Mesenchymal stem cell (in vitro differentiated cells and primary cell): ENCODE data around the gene THEM4.
A peak's percentile ranks its signal among the peaks of the same experiment; 100 is the strongest.

Experiments used
- DNase-seq: peaks from one replicate; pipeline ENCODE4 v3.0.0-alpha.2; 2013
- H2AFZ ChIP-seq: one replicate; pipeline ENCODE4 v1.6.1; 2013; ENCODE audit warnings: low read depth, mild to moderate bottlenecking, control low read depth, inconsistent platforms, low read length, moderate library complexity
- H2AK5ac ChIP-seq: 2 replicates; pipeline ENCODE4 v1.6.1; 2013; ENCODE audit warnings: low read length, moderate library complexity, mild to moderate bottlenecking, inconsistent platforms; ENCODE audit not compliant: severe bottlenecking
- H2BK120ac ChIP-seq: one replicate; pipeline ENCODE4 v1.6.1; 2013; ENCODE audit warnings: low read depth, mild to moderate bottlenecking, inconsistent platforms, low read length, moderate library complexity
- H2BK12ac ChIP-seq, 2 experiments: one replicate each; pipeline ENCODE4 v1.6.1; 2013; ENCODE audit warnings: inconsistent platforms in 2 of 2, low read length in 2 of 2, mild to moderate bottlenecking in 2 of 2, moderate library complexity in 2 of 2, control low read depth in 1 of 2
- H2BK15ac ChIP-seq: one replicate; pipeline ENCODE4 v1.6.1; 2013; ENCODE audit warnings: mild to moderate bottlenecking, low read depth, inconsistent platforms; ENCODE audit not compliant: poor library complexity, severe bottlenecking
- H2BK5ac ChIP-seq: 2 replicates; pipeline ENCODE4 v1.6.1; 2013; ENCODE audit warnings: low read depth, mild to moderate bottlenecking, low read length, control low read depth, inconsistent platforms; ENCODE audit not compliant: poor library complexity, severe bottlenecking
- H3K14ac ChIP-seq, 2 experiments: one replicate each; pipeline ENCODE4 v1.6.1; 2013; ENCODE audit warnings: inconsistent platforms in 2 of 2, low read length in 2 of 2, control low read depth in 1 of 2, mild to moderate bottlenecking in 1 of 2, moderate library complexity in 1 of 2
- H3K18ac ChIP-seq, 2 experiments: one replicate each; pipeline ENCODE4 v1.6.1; 2013; ENCODE audit warnings: inconsistent platforms in 2 of 2, low read length in 2 of 2, control low read depth in 1 of 2, low read depth in 1 of 2, mild to moderate bottlenecking in 1 of 2
- H3K23ac ChIP-seq, 2 experiments: one replicate each; pipeline ENCODE4 v1.6.1; 2013; ENCODE audit warnings: inconsistent platforms in 2 of 2, low read length in 2 of 2, mild to moderate bottlenecking in 2 of 2, moderate library complexity in 2 of 2, control low read depth in 1 of 2
- H3K27ac ChIP-seq: 2 replicates; pipeline ENCODE4 v1.5.1; 2013; ENCODE audit warnings: mild to moderate bottlenecking, moderate library complexity, low read length, control low read depth, inconsistent platforms; ENCODE audit not compliant: poor library complexity, severe bottlenecking
- H3K27me3 ChIP-seq, 2 experiments: 2 replicates each; pipeline versions ENCODE4 v1.6.1 to v1.7.0; 2013; ENCODE audit warnings: low read length in 2 of 2, mild to moderate bottlenecking in 2 of 2, moderate library complexity in 2 of 2, control low read depth in 1 of 2, inconsistent platforms in 1 of 2; ENCODE audit not compliant: control insufficient read depth in 1 of 2, insufficient read depth in 1 of 2
- H3K36me3 ChIP-seq, 2 experiments: 2 replicates each; pipeline versions ENCODE4 v1.6.1 to v1.7.0; 2013; ENCODE audit warnings: low read length in 2 of 2, control low read depth in 1 of 2, inconsistent platforms in 1 of 2, low read depth in 1 of 2, mild to moderate bottlenecking in 1 of 2; ENCODE audit not compliant: insufficient read depth in 2 of 2, control insufficient read depth in 1 of 2
- H3K4ac ChIP-seq, 2 experiments: one replicate each; pipeline ENCODE4 v1.6.1; 2013; ENCODE audit warnings: inconsistent platforms in 2 of 2, low read length in 2 of 2, mild to moderate bottlenecking in 2 of 2, moderate library complexity in 2 of 2, control low read depth in 1 of 2, low read depth in 1 of 2
- H3K4me1 ChIP-seq: 2 replicates; pipeline ENCODE4 v1.6.1; 2013; ENCODE audit warnings: low read depth, low read length, control low read depth; ENCODE audit not compliant: control insufficient read depth, insufficient read depth
- H3K4me2 ChIP-seq: 2 replicates; pipeline ENCODE4 v1.6.1; 2013; ENCODE audit warnings: low read length, mild to moderate bottlenecking, inconsistent platforms; ENCODE audit not compliant: poor library complexity, severe bottlenecking
- H3K4me3 ChIP-seq, 2 experiments: 2 replicates each; pipeline versions ENCODE4 v1.5.1 to v1.7.0; 2013; ENCODE audit warnings: low read length in 2 of 2, mild to moderate bottlenecking in 2 of 2, control low read depth in 1 of 2, low read depth in 1 of 2; ENCODE audit not compliant: insufficient read depth in 1 of 2
- H3K79me1 ChIP-seq: replicated peaks from 2 replicates; pipeline ENCODE4 v1.6.1; 2013; ENCODE audit warnings: mild to moderate bottlenecking, control low read depth, low read length, inconsistent platforms; ENCODE audit not compliant: poor library complexity, severe bottlenecking
- H3K9ac ChIP-seq: 2 replicates; pipeline ENCODE4 v1.7.0; 2013; ENCODE audit warnings: mild to moderate bottlenecking, low read length, moderate library complexity
- H3K9me3 ChIP-seq: 2 replicates; pipeline ENCODE4 v1.7.0; 2013; ENCODE audit warnings: mild to moderate bottlenecking, low read length; ENCODE audit not compliant: control insufficient read depth
- H4K8ac ChIP-seq: one replicate; pipeline ENCODE4 v1.6.1; 2013; ENCODE audit warnings: inconsistent platforms, mild to moderate bottlenecking, low read length, moderate library complexity
- H4K91ac ChIP-seq: one replicate; pipeline ENCODE4 v1.6.1; 2013; ENCODE audit warnings: mild to moderate bottlenecking, low read length, inconsistent platforms
- WGBS: methylation state at CpG from one replicate; pipeline ENCODE4 v1.1.7; 2013; ENCODE audit warnings: mixed read lengths; 5-methylcytosine and 5-hydroxymethylcytosine counted together

The THEM4 gene

DNA sequence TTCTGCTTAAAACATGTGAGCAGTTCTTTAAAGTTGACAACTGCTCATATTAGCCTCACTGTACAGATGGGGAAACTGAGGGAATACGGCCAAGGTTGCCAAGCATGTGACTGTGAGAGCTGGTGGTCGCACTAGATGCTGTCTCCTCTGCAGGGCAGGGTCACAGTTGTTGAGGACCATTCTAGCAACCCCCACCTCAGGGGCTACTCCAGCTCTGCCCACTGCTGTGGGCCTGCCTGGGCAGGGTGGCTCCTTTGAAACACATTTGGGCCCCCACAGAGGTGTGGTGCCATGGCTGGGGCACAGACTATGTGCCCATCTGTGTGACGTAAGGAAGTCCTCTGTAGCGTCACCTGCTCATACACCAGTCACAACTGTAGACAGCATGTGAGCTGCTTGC, 56.6 kb downstream of the THEM4 start:
- Histone ChIP-seq H3K4ac (no peak overlapping the region), H3K27ac (no peak overlapping the region), H3K4me1 (no peaks in the 10 kb centered on the region), H2BK12ac (no peak overlapping the region), H3K36me3 (no peaks in the 10 kb centered on the region), H3K18ac (no peak overlapping the region), H2BK15ac (no peak overlapping the region), H3K4me3 (no peak overlapping the region), H3K4me2 (no peak overlapping the region), H2AFZ (no peak overlapping the region), H4K8ac (no peak overlapping the region), H3K23ac (no peak overlapping the region), H3K27me3 (peaks cover 38 to 47% of the 10 kb centered on the region in 2 experiments), H4K91ac (no peak overlapping the region), H2AK5ac (no peak overlapping the region), H3K9me3 (no peaks in the 10 kb centered on the region), H2BK120ac (no peak overlapping the region), H3K79me1 (no peaks in the 10 kb centered on the region), H3K14ac (peak overlapping the region in 1 of 2 experiments; percentile 51), H3K9ac (no peak overlapping the region), H2BK5ac (no peak overlapping the region)
- WGBS: 95% methylated on average over 4 of the region's 4 CpGs
- no peak for DNase-seq

DNA sequence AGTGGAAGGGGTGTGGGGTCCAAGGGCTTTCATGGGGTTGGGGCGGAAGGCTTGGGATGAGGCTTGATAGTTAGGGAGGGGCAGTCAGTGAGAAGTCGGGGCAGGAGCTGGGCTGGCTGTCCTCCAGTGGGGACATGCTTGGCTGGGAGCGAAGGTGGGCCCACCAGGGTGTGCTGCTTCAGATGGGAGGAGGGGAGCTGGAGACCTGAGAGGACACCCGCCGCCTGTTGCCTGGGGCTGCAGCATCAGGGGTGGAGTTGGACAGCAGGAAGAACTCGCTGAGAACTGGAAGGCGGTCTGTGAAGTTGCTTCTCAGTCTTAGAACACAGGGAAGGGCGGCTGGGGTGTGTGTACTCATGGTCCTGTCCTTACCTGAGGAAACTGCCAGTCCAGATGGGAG, 57.4 kb downstream of the THEM4 start:
- Histone ChIP-seq H3K18ac (no peak overlapping the region), H2BK12ac (no peak overlapping the region), H3K4me2 (no peak overlapping the region), H4K91ac (no peak overlapping the region), H3K9ac (no peak overlapping the region), H3K23ac (no peak overlapping the region), H2AFZ (no peak overlapping the region), H3K27me3 (peaks cover 38 to 49% of the 10 kb centered on the region in 2 experiments), H3K79me1 (no peaks in the 10 kb centered on the region), H3K14ac (no peak overlapping the region), H2BK15ac (no peak overlapping the region), H2BK120ac (no peak overlapping the region), H3K9me3 (no peaks in the 10 kb centered on the region), H3K27ac (no peak overlapping the region), H3K4ac (no peak overlapping the region), H4K8ac (no peak overlapping the region), H3K4me3 (no peak overlapping the region), H2BK5ac (no peak overlapping the region), H3K36me3 (no peaks in the 10 kb centered on the region), H2AK5ac (no peak overlapping the region), H3K4me1 (no peaks in the 10 kb centered on the region)
- no peak for DNase-seq
- 84% methylated on average over 8 of the region's 8 CpGs for WGBS

DNA sequence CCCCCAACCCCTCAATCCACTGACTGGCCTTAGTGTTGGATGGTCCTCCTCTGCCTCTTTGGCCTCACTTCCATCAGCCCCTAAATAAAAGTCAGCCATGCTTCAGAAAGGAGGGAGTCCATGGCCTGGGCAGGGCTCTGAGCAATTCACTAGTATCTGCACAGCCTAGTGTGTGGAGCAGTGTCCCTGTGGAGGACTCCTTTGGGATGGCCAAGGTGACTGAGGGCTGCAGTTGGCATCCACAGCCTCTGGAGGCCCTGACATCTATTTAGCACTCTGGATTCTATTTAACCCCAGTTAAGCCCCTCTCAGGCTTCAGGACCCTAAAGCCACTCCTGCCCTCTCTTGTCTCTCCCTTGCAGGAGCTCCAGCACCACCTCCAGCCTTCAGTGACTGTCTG, 59.4 kb downstream of the THEM4 start:
- H2BK5ac ChIP-seq: no peak overlapping the region
- no peak overlapping the region for H3K4me3 ChIP-seq
- DNase-seq: no peak
- H3K23ac ChIP-seq: no peak overlapping the region
- H2AFZ ChIP-seq: no peak overlapping the region
- H3K9me3 ChIP-seq: no peaks in the 10 kb centered on the region
- no peak overlapping the region for H3K14ac ChIP-seq
- no peak overlapping the region for H3K9ac ChIP-seq
- H2BK120ac ChIP-seq: no peak overlapping the region
- H3K4me2 ChIP-seq: no peak overlapping the region
- no peak overlapping the region for H2BK12ac ChIP-seq
- no peak overlapping the region for H4K91ac ChIP-seq
- no peaks in the 10 kb centered on the region for H3K79me1 ChIP-seq
- H3K4ac ChIP-seq: no peak overlapping the region
- no peak overlapping the region for H3K27ac ChIP-seq
- peaks cover 38 to 49% of the 10 kb centered on the region in 2 experiments for H3K27me3 ChIP-seq
- H2AK5ac ChIP-seq: no peak overlapping the region
- H3K4me1 ChIP-seq: no peaks in the 10 kb centered on the region
- H3K36me3 ChIP-seq: no peaks in the 10 kb centered on the region
- no peak overlapping the region for H3K18ac ChIP-seq
- no peak overlapping the region for H4K8ac ChIP-seq
- no peak overlapping the region for H2BK15ac ChIP-seq

DNA sequence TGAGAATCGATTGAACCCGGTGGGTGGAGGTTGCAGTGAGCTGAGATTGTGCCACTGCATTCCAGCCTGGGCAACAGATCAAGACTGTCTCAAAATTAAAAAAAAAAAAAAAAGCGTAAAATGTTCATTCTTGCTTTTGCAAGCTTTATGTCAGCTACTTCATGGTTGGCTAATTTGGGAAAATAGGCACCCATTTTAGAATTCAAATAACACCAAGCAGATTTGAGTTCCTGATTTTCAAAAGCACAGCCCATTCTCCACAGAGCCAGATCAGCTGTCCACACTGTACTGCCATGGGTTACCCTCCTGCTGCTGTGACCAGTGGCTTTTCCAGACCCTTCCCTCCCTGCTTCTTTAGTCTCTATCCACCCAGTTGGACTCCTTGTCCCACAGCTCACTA, 60.2 kb downstream of the THEM4 start:
- no peaks in the 10 kb centered on the region for H3K36me3 ChIP-seq

More for the DNA sequence above, 60.2 kb downstream of the THEM4 start:
- DNase-seq: no peak
- Histone ChIP-seq H3K4me2 (no peak overlapping the region), H3K27me3 (peaks cover 38 to 53% of the 10 kb centered on the region in 2 experiments), H2BK12ac (no peak overlapping the region), H2AK5ac (no peak overlapping the region), H3K14ac (no peak overlapping the region), H3K18ac (no peak overlapping the region), H2BK120ac (no peak overlapping the region), H4K8ac (no peak overlapping the region), H4K91ac (no peak overlapping the region), H2AFZ (no peak overlapping the region), H3K79me1 (no peaks in the 10 kb centered on the region), H3K4me1 (no peaks in the 10 kb centered on the region), H2BK15ac (no peak overlapping the region), H3K4ac (no peak overlapping the region), H3K27ac (no peak overlapping the region), H3K9ac (no peak overlapping the region), H3K4me3 (no peak overlapping the region), H3K23ac (no peak overlapping the region), H2BK5ac (no peak overlapping the region), H3K9me3 (no peaks in the 10 kb centered on the region)
- 91% methylated on average over 3 of the region's 3 CpGs for WGBS
